HepG2 (cell line): ENCODE data around the gene SRCAP. TPM values are rescaled to one million over a fixed set of nuclear protein-coding genes. Genes with fewer than 3 reads are reported as not detected.
A peak's percentile ranks its signal among the peaks of the same experiment; 100 is the strongest.

Source experiments
- ATAC-seq: fragments of 200-7000 bp; cut with Tn5 transposase; 3 replicates; pipeline ENCODE4 v1.9.1; 2020; ENCODE audit warnings: mild to moderate bottlenecking, moderate library complexity
- BruUV-seq: library from RNA; stranded (reverse); fragments of 400-500 nt; replicated peaks from 2 replicates; lab custom pipeline; 2021; lab: Mats Ljungman, UMichigan
- CTCF ChIA-PET: fragments of 300-600 bp; formaldehyde crosslinking; extraction: SDS; loops from one replicate; lab custom pipeline; 2021; ENCODE audit warnings: low total read pairs, inconsistent platforms, low intra/inter-chr PET ratio; lab: Yijun Ruan, JAX
- POLR2A ChIA-PET: fragments of 350-600 bp; sonication (Branson Sonifier 250); formaldehyde crosslinking; loops from one replicate; lab custom pipeline; 2020; ENCODE audit warnings: antibody characterized with exemption, inconsistent platforms; lab: Yijun Ruan, JAX
- DNase-seq: peaks from one replicate; pipeline ENCODE4 v3.0.0-alpha.2; 2015; ENCODE audit warnings: low spot score
- FAIRE-seq: peaks from 3 replicates; lab custom pipeline; 2011; peaks lifted over from hg19 to GRCh38; lab: Jason Lieb, UNC
- H2AFZ ChIP-seq: one replicate; pipeline ENCODE4 v1.6.1; 2011; ENCODE audit warnings: low read length, inconsistent platforms
- H3K27ac ChIP-seq: fragments of 300-600 bp; 3 replicates; pipeline ENCODE4 v1.8.0; 2011; ENCODE audit warnings: mixed run types, mild to moderate bottlenecking, mixed read lengths, low read length, inconsistent platforms; ENCODE audit not compliant: insufficient read depth; ENCODE audit errors: extremely low read length
- H3K27me3 ChIP-seq, 2 experiments: fragments of 200-600 bp in 1 of 2; 2 replicates in 1 of 2; 3 replicates in 1 of 2; pipeline versions ENCODE4 v1.6.0 to v1.8.0; 2011; ENCODE audit warnings: low read length in 2 of 2, mild to moderate bottlenecking in 2 of 2, moderate library complexity in 2 of 2, inconsistent platforms in 1 of 2; ENCODE audit not compliant: insufficient read depth in 2 of 2, control insufficient read depth in 1 of 2
- H3K36me3 ChIP-seq, 2 experiments: fragments of 200-600 bp in 1 of 2; replicated peaks in 1 of 2; 2 replicates in 1 of 2; 3 replicates in 1 of 2; pipeline versions ENCODE4 v1.5.1 to v1.8.0; 2011; ENCODE audit warnings: low read length in 2 of 2, inconsistent platforms in 1 of 2; ENCODE audit not compliant: insufficient read depth in 2 of 2, control insufficient read depth in 1 of 2
- H3K4me1 ChIP-seq: 2 replicates; pipeline ENCODE4 v1.5.1; 2012; ENCODE audit warnings: low read length, inconsistent platforms; ENCODE audit not compliant: insufficient read depth
- H3K4me2 ChIP-seq: 2 replicates; pipeline ENCODE4 v1.6.0; 2011; ENCODE audit warnings: low read depth, low read length, inconsistent platforms
- H3K4me3 ChIP-seq, 3 experiments: fragments of 200-600 bp in 1 of 3; sonication (generic), shearing (Covaris generic) in 1 of 3; replicated peaks in 1 of 3; 2 replicates each; pipeline ENCODE4 v1.5.1; 2011 to 2016; ENCODE audit warnings: low read length in 3 of 3, inconsistent platforms in 2 of 3, low read depth in 2 of 3, mild to moderate bottlenecking in 2 of 3, control low read depth in 1 of 3, mixed read lengths in 1 of 3; ENCODE audit not compliant: insufficient read depth in 1 of 3
- H3K79me2 ChIP-seq: one replicate; pipeline ENCODE4 v1.6.1; 2011; ENCODE audit warnings: low read length, inconsistent platforms; ENCODE audit not compliant: insufficient read depth
- H3K9ac ChIP-seq: 2 replicates; pipeline ENCODE4 v1.6.0; 2011; ENCODE audit warnings: mild to moderate bottlenecking, low read depth, low read length, inconsistent platforms; ENCODE audit not compliant: insufficient read depth
- H3K9me3 ChIP-seq: 2 replicates; pipeline ENCODE4 v1.5.1; 2012; ENCODE audit warnings: mild to moderate bottlenecking, low read length
- H4K20me1 ChIP-seq: 2 replicates; pipeline ENCODE4 v1.6.0; 2011; ENCODE audit warnings: inconsistent platforms, mild to moderate bottlenecking, low read length, moderate library complexity; ENCODE audit not compliant: insufficient read depth
- CCAR2 ChIP-seq: fragments of 200-400 bp; formaldehyde crosslinking; optimal IDR thresholded peaks from 2 replicates; pipeline ENCODE3; 2018; ENCODE audit warnings: low read depth, mild to moderate bottlenecking, low read length, moderate library complexity
- FOXA3 ChIP-seq: IDR thresholded peaks from 2 replicates; pipeline ENCODE4 v1.6.1; 2016; ENCODE audit warnings: missing genetic modification reagents, missing compliant biosample characterization
- HNRNPL ChIP-seq: fragments of 200-400 bp; formaldehyde crosslinking; IDR thresholded peaks from 2 replicates; pipeline ENCODE4 v1.6.1; 2017; ENCODE audit warnings: mild to moderate bottlenecking, low read depth, low read length
- HOXA9 ChIP-seq: sonication (generic); formaldehyde crosslinking; IDR thresholded peaks from 2 replicates; pipeline ENCODE4 v1.8.1; 2022; ENCODE audit warnings: missing genetic modification reagents, mild to moderate bottlenecking, moderate library complexity, borderline replicate concordance
- PCBP1 ChIP-seq: fragments of 200-400 bp; formaldehyde crosslinking; IDR thresholded peaks from 2 replicates; pipeline ENCODE4 v1.6.1; 2017; ENCODE audit warnings: mild to moderate bottlenecking, low read depth, low read length, borderline replicate concordance
- PCBP2 ChIP-seq: fragments of 200-400 bp; formaldehyde crosslinking; optimal IDR thresholded peaks from 2 replicates; pipeline ENCODE3; 2018; ENCODE audit warnings: low read length, low read depth; ENCODE audit not compliant: poor library complexity, severe bottlenecking
- POLR2A ChIP-seq, 2 experiments: IDR thresholded peaks; 2 replicates each; pipeline ENCODE4 v1.6.1; 2011; ENCODE audit warnings: low read depth in 2 of 2, low read length in 2 of 2, mild to moderate bottlenecking in 1 of 2, moderate library complexity in 1 of 2; ENCODE audit not compliant: insufficient read depth in 1 of 2
- RBFOX2 ChIP-seq: fragments of 200-400 bp; formaldehyde crosslinking; IDR thresholded peaks from 2 replicates; pipeline ENCODE4 v1.6.1; 2017; ENCODE audit warnings: low read depth, mild to moderate bottlenecking, low read length
- RBM39 ChIP-seq: fragments of 200-400 bp; formaldehyde crosslinking; IDR thresholded peaks from one replicate; pipeline ENCODE4 v1.6.1; 2018; ENCODE audit warnings: antibody characterized with exemption, mild to moderate bottlenecking, low read depth, low read length; ENCODE audit not compliant: poor library complexity, severe bottlenecking
- ZNF121 ChIP-seq: sonication (generic); formaldehyde crosslinking; IDR thresholded peaks from 2 replicates; pipeline ENCODE4 v1.5.0; 2020; ENCODE audit warnings: mild to moderate bottlenecking, missing genetic modification reagents
- ZSCAN9 ChIP-seq: IDR thresholded peaks from 2 replicates; pipeline ENCODE4 v1.6.1; 2016; ENCODE audit warnings: borderline replicate concordance
- WGBS: methylation state at CpG from one replicate; pipeline ENCODE4 v1.1.6; 2017; ENCODE audit warnings: low lambda C conversion rate; 5-methylcytosine and 5-hydroxymethylcytosine counted together
- in situ Hi-C: cut with HindIII; loops from 2 replicates; pipeline ENCODE4 v1.10.0; 2017; ENCODE audit warnings: low pct_unique_long_range_greater_than_20kb; ENCODE audit not compliant: extremely low pct_ligation_motif_present
- intact Hi-C: fragments of 100-400 bp; cut with micrococcal nuclease; formaldehyde crosslinking; loops from one replicate; pipeline ENCODE4 v1.10.0; 2022; ENCODE audit not compliant: unreplicated experiment
- polyA plus RNA-seq, 8 experiments: library from polyadenylated mRNA; depleted of rRNA in 3 of 8; stranded (reverse) in 7 of 8; unstranded in 1 of 8; fragments of >200 nt; fragmentation: Illumina TruSeq in 4 of 8; extraction: Trizol in 4 of 8; gene quantifications; 2 replicates each; pipeline versions ENCODE4 v1.2.1 to v1.2.3, GENCODE V29; 2011 to 2016; ENCODE audit warnings: low read depth in 4 of 8, missing spikeins in 1 of 8, mixed read lengths in 1 of 8; ENCODE audit not compliant: insufficient read depth in 1 of 8
- total RNA-seq, 5 experiments: library from RNA; depleted of rRNA; stranded (reverse); fragments of >200 nt; fragmentation: Illumina TruSeq; extraction: Trizol; gene quantifications; 2 replicates each; pipeline ENCODE4 v1.2.3, GENCODE V29; 2016; ENCODE audit warnings: low read depth in 1 of 5
- TF ChIP-seq, protein P1 (sequence below): sonication (generic); formaldehyde crosslinking; IDR thresholded peaks from 2 replicates; pipeline ENCODE4 v1.4.0; 2020; ENCODE audit warnings: missing genetic modification reagents
- TF ChIP-seq, protein P2 (sequence below): sonication (generic); formaldehyde crosslinking; IDR thresholded peaks from 2 replicates; pipeline ENCODE4 v1.5.0; 2020; ENCODE audit warnings: mild to moderate bottlenecking, missing genetic modification reagents, moderate library complexity

Gene SRCAP
- total and polyA plus RNA-seq, 2 of the 13 experiments (the other 11 are each of a cell fraction or from before 2014, with no cell fraction given), result 4.9 to 9.0 TPM

DNA sequence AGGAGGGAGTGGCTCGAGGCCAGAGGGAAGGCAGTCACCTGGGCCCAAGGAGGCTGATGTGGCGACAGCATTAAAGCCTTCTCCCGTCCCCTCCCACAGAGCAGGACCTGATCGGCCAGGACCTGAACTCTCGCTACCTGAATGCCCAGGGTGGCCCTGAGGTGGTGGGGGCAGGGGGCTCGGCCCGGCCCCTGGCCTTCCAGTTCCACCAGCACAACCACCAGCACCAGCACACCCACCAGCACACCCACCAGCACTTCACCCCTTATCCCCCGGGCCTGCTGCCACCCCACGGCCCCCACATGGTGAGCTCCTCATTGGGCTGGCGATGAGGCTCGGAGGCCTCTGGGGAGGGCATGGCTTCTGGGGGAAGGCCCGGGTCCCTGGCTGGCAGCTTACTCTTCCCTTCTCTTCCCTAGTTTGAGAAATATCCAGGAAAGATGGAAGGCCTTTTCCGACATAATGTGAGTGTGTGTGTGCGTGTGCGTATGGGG, 34.3 kb upstream of the SRCAP start:
- no peak overlapping the region for H3K9ac ChIP-seq
- no peak for DNase-seq
- H3K27ac ChIP-seq, result no peak overlapping the region
- CTCF ChIA-PET, result no interaction called here
- H4K20me1 ChIP-seq, result peaks cover 29% of the 10 kb centered on the region; the same call in 1 of the 2 replicates
- H3K27me3 ChIP-seq, result no peaks in the 10 kb centered on the region
- H3K9me3 ChIP-seq, result no peaks in the 10 kb centered on the region
- H3K4me3 ChIP-seq, result no peak overlapping the region
- intact Hi-C loops, result no loop called here
- POLR2A ChIA-PET, result interaction anchor here (1.3 kb wide), 1 partner anchor 29 kb away, joined by 3 read pairs; no protein-coding TSS in a partner anchor
- BruUV-seq, result no TSS peak
- 99% methylated on average over 12 of the region's 15 CpGs for WGBS
- in situ Hi-C loops, result loop anchor here (25.0 kb wide), 1 partner anchor 852 kb away; the partner anchor contains the start of genes MAZ, MVP, PAGR1 and PRRT2
- no peak overlapping the region for H3K4me2 ChIP-seq
- FAIRE-seq, result no peak
- H3K4me1 ChIP-seq, result peaks cover 28% of the 10 kb centered on the region
- no peak overlapping the region for H2AFZ ChIP-seq
- peaks cover 41% of the 10 kb centered on the region for H3K79me2 ChIP-seq
- ATAC-seq, result no peak
- TF ChIP-seq RBFOX2 (peak; percentile 44; the same call in 1 of the 2 replicates), ZSCAN9 (CRISPR knock-in tag) (no peak)
- peaks cover 60 to 86% of the 10 kb centered on the region in 2 experiments for H3K36me3 ChIP-seq

DNA sequence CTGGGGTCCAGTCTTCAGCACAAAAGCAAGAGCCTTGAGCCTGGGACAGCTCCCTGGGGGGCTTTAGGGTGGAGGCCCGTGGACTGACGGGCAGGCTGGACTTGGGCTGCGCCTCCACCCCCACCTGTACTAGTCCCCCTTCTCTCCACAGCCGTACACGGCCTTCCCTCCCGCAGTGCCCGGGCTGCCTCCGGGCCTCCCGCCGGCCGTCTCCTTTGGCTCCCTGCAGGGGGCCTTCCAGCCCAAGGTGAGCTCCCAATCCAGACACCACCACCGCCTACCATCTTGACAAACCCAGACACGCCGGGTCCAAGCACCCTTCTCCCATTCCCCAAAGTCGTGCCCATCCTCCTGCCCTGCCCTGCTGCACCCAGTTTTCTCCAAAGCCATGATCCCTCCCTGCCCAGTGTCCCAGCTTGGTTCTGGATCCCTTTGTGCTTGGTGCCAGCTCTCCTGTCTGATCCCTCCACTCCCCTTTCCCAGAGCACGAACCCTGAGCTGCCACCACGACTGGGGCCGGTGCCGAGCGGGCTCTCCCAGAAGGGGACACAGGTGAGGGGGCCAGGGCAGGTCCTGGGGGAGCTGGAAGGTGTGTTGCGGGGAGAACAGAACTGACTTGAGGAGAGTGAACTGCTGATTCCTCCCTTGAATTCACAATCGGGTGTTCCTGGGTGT, 33.7 kb upstream of the SRCAP start:
- H3K36me3 ChIP-seq, result peaks cover 61 to 91% of the 10 kb centered on the region in 2 experiments
- no peak overlapping the region for H2AFZ ChIP-seq
- in situ Hi-C loops (loop anchor here (25.0 kb wide), 1 partner anchor 853 kb away; the partner anchor contains the start of genes MAZ, MVP, PAGR1 and PRRT2), intact Hi-C loops (no loop called here)
- DNase-seq (no peak), ATAC-seq (peak; percentile 6; the same call in 1 of the 3 replicates), FAIRE-seq (no peak)
- peaks cover 23% of the 10 kb centered on the region; the same call in 1 of the 2 replicates for H4K20me1 ChIP-seq
- H3K4me1 ChIP-seq, result peaks cover 26% of the 10 kb centered on the region
- CTCF ChIA-PET, result no interaction called here
- no peaks in the 10 kb centered on the region for H3K9me3 ChIP-seq
- POLR2A ChIA-PET, result interaction anchor here (0.9 to 1.3 kb wide), 2 partner anchors 25 to 29 kb away, joined by 3 read pairs; no protein-coding TSS in a partner anchor
- no peak overlapping the region for H3K9ac ChIP-seq
- H3K27me3 ChIP-seq, result no peaks in the 10 kb centered on the region
- peaks cover 34% of the 10 kb centered on the region for H3K79me2 ChIP-seq
- no peak overlapping the region for H3K4me2 ChIP-seq
- no peak for TF ChIP-seq PCBP2
- TF ChIP-seq HOXA9 (CRISPR knock-in tag), result no peak
- TF ChIP-seq CCAR2, result no peak
- TF ChIP-seq HNRNPL, result 0 out of 2 replicates have a peak, but pooled peaks have one; percentile 18
- TF ChIP-seq, protein P1, sequence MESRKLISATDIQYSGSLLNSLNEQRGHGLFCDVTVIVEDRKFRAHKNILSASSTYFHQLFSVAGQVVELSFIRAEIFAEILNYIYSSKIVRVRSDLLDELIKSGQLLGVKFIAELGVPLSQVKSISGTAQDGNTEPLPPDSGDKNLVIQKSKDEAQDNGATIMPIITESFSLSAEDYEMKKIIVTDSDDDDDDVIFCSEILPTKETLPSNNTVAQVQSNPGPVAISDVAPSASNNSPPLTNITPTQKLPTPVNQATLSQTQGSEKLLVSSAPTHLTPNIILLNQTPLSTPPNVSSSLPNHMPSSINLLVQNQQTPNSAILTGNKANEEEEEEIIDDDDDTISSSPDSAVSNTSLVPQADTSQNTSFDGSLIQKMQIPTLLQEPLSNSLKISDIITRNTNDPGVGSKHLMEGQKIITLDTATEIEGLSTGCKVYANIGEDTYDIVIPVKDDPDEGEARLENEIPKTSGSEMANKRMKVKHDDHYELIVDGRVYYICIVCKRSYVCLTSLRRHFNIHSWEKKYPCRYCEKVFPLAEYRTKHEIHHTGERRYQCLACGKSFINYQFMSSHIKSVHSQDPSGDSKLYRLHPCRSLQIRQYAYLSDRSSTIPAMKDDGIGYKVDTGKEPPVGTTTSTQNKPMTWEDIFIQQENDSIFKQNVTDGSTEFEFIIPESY (CRISPR knock-in tag), result peak; percentile 88
- TF ChIP-seq, protein P2, sequence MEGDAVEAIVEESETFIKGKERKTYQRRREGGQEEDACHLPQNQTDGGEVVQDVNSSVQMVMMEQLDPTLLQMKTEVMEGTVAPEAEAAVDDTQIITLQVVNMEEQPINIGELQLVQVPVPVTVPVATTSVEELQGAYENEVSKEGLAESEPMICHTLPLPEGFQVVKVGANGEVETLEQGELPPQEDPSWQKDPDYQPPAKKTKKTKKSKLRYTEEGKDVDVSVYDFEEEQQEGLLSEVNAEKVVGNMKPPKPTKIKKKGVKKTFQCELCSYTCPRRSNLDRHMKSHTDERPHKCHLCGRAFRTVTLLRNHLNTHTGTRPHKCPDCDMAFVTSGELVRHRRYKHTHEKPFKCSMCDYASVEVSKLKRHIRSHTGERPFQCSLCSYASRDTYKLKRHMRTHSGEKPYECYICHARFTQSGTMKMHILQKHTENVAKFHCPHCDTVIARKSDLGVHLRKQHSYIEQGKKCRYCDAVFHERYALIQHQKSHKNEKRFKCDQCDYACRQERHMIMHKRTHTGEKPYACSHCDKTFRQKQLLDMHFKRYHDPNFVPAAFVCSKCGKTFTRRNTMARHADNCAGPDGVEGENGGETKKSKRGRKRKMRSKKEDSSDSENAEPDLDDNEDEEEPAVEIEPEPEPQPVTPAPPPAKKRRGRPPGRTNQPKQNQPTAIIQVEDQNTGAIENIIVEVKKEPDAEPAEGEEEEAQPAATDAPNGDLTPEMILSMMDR (CRISPR knock-in tag), result peak; percentile 20
- TF ChIP-seq FOXA3 (CRISPR knock-in tag), result no peak
- TF ChIP-seq POLR2A (IDR thresholded peaks at IDR 0.05; ENCODE audit: insufficient read depth in 1 of 2, low read depth in 2 of 2, low read length in 2 of 2), result 0 out of 4 replicates have a peak, but pooled peaks of 1 of the 2 experiments have one; percentile 17
- 0 out of 2 replicates have a peak, but pooled peaks have one; percentile 69 for TF ChIP-seq PCBP1
- TF ChIP-seq RBM39, result peak; percentile 30
- peak; percentile 55; the same call in 1 of the 2 replicates for TF ChIP-seq RBFOX2
- no peak for TF ChIP-seq ZNF121 (CRISPR knock-in tag)
- no TSS peak for BruUV-seq
- H3K27ac ChIP-seq, result no peak overlapping the region
- WGBS, result 95% methylated on average over 22 of the region's 22 CpGs
- H3K4me3 ChIP-seq, result no peak overlapping the region
